NCI-H2081 (cell line): ENCODE data around the gene PTPN1.
A peak's percentile ranks its signal among the peaks of the same experiment; 100 is the strongest.

Experiments
- DNase-seq, 2 experiments: peaks; one replicate each; lab custom pipeline; 2025; lab: John Stamatoyannopoulos, UW

The PTPN1 gene

GRCh38 chr20:50577175-50578018 is 67.2 kb downstream of the PTPN1 start:
- peak; percentile 38 to 65 for DNase-seq

- DNase-seq: no peak
Observed at GRCh38 chr20:50578061-50578777, 68.0 kb downstream of the PTPN1 start.

GRCh38 chr20:50578778-50579165 is 68.6 kb downstream of the PTPN1 start:
- no peak for DNase-seq

DNA sequence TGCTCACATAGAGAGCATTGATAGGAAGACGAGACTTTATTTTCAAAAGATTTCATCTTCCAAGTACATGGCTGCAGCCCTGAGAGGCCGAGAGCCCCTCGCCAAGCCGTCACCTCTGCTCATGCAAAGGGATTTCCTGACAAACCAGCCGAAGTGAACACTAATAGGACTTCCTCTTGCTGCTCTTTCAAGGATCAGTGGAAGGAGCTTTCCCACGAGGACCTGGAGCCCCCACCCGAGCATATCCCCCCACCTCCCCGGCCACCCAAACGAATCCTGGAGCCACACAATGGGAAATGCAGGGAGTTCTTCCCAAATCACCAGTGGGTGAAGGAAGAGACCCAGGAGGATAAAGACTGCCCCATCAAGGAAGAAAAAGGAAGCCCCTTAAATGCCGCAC is 69.3 kb downstream of the PTPN1 start:
- DNase-seq: no peak

DNA sequence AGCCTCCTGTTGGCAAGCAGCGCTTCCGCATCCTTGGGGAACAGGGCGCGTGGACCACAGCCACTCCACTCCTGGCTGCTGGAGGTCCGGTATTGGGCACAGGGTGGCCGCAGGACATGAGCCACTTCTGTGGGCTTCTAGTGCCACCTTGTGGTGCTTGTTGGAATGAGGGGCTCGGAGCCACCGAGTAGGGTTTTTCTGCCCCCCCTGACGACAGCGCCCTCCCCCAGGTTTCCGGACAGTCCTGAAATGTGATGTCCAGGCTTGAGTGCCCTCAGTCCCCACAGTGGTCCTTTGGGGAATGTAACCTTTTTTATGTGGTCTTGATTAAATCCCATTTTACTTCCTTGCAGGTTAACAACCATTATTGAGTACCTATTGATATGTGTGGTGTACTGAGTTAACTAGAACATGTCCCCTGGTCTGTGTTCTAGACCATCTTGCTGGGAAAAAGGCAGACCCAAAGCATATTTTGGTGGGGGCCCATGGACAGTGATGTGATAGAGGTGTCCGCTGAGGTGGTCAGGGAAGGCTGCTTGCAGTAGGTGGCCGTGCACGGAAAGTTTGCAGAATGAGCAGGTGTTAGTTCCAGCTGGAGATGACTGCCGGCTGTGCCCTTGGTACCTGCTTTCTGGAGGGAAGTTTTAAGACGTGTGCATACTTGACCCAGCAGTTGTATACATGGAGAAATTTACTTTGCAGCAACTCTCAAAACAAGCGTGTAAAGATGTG is 70.0 kb downstream of the PTPN1 start:
- peak; percentile 23 to 26 for DNase-seq

DNA sequence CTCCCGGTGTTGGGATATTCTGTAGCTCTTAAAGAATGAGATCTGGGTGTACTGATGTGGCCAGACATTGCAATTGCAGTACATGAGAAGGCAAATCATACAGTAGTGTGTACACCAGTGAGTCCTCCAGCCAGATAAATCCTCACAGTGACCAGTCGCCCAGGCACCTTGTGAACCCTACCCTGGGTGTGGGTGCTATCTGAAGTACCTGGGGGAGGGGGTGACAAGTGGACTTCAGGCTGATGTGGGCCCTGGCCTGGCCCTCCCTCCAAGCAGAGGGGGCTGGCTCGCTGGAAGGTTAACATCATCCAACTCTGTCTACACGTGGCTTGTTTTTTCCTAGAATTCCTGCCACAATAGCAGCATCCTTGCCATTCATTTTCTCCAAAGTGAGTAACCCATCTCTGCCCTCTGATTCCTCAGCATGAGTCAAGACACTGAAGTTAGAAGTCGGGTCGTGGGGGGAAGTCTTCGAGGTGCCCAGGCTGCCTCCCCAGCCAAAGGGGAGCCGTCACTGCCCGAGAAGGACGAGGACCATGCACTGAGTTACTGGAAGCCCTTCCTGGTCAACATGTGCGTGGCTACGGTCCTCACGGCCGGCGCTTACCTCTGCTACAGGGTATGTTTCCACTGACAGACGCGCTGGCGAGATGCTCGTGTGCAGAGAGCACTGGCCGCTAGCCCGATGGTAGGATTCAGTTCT is 70.8 kb downstream of the PTPN1 start:
- no peak for DNase-seq

GRCh38 chr20:50582092-50582491 is 71.9 kb downstream of the PTPN1 start:
- no peak for DNase-seq

DNA sequence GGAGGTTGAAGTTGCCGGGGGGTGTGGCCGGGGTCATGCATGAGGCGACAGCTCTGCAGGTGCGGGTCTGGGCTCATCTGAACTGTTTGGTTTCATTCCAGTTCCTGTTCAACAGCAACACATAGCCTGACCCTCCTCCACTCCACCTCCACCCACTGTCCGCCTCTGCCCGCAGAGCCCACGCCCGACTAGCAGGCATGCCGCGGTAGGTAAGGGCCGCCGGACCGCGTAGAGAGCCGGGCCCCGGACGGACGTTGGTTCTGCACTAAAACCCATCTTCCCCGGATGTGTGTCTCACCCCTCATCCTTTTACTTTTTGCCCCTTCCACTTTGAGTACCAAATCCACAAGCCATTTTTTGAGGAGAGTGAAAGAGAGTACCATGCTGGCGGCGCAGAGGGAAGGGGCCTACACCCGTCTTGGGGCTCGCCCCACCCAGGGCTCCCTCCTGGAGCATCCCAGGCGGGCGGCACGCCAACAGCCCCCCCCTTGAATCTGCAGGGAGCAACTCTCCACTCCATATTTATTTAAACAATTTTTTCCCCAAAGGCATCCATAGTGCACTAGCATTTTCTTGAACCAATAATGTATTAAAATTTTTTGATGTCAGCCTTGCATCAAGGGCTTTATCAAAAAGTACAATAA is 72.5 kb downstream of the PTPN1 start:
- DNase-seq: no peak

GRCh38 chr20:50583442-50584150 is 73.4 kb downstream of the PTPN1 start:
- no peak for DNase-seq

DNA sequence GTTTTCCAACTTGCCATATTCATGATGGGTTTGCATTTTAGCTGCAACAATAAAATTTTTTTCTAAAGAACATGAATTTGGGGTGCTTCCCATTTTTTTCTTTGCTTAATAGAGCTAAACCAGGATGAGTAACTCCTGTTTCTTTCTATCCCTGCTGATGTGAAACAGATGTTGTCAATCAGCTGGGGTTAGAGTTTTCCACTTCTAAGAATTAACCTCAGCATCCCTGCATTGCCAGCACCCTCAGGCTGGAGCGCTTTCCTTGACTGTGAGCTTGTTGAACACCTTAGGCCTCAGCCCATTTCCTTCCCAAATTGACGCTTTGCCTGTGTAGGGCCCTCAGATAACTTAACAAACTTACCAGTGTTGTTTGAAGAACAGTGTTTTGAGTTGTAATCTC is 74.5 kb downstream of the PTPN1 start:
- no peak for DNase-seq

- DNase-seq: no peak
Observed at GRCh38 chr20:50585214-50585613, 75.0 kb downstream of the PTPN1 start.

- DNase-seq: no peak
Observed at GRCh38 chr20:50585678-50586077, 75.5 kb downstream of the PTPN1 start.

DNA sequence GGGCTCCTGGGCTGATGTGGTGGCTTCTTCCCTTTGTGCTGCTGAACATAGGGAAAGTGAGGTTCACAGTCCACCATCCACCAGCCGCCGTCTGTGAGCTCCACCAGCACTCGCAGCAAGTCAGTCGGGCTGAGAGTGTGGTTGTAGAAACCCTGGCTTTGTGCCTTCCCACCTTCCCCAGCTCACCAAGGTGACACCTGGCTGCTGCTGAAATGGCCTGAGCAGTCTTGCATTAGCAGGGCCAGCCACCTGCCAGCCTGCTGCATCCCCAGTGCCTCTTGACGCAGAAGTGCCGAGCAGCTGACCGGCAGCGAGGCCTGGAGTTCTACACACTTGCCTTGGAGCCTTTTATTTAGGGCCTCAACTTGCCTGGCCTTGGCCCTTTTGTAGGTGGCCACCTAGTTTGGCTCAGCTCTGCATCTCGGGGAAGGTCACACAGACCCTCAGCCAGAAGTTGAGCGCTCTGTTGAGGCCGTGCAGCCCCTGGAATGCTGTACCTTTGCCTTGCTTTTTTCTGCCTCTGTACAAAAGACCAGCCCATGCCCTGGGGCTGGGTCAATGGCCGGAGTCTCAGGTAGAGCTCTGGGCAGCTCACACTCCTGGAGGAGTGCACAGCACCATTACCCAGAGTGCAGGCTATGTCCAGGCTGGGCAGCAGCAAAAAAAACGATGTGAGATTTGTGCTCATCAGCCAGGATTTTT is 76.5 kb downstream of the PTPN1 start:
- no peak for DNase-seq

- DNase-seq: no peak
Observed at GRCh38 chr20:50587291-50587961, 77.2 kb downstream of the PTPN1 start.

- DNase-seq: peak; percentile 29 to 34
Observed at GRCh38 chr20:50588034-50588736, 78.0 kb downstream of the PTPN1 start.

GRCh38 chr20:50589548-50590347 is 79.6 kb downstream of the PTPN1 start:
- no peak for DNase-seq

DNA sequence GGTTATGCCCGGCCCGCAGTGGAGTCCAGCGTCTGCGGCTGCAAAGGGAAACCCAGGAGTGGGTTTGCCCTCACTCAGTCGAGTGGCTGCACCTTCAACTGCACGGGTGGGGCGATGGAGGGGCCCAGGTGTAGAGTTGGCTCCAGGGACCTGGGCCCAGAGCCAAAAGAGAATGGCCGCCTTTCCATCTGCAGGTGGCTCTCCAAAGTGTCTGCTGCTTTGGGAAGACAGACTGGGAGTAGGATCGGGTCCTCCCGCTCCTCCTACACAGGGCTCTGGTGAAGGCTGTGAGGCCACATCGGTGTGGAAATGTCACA is 80.1 kb downstream of the PTPN1 start:
- no peak for DNase-seq

DNA sequence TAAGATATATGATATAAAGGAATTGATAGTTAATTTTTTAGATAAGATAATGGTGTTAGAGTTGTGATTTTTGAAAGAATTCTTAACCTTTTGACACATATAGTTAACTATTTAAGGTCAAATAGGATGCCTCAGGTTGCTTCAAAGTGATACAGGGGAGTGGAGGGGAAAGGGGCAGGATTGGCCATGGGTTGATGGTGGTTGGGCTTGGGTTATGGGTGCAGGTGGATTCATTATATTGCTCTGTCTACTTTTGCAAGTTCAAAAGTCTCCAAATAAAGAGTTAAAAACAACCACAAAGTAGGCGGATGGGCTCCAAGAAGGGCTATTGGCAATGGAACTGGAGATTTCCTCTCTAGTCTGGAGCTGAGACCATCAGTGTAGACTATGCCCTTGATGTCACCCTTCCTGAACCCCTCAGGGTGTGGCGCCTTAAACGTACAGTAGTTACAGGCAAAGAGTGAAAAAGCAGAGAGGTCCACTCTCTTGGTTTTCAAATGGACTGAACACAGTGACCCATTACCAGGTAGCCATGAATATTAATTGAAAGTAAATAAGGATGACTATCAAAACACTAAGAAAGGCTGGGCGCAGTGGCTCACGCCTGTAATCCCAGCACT is 81.2 kb downstream of the PTPN1 start:
- no peak for DNase-seq
